ENCODE measurements around the gene NANOS2. TPM values are rescaled to one million over a fixed set of nuclear protein-coding genes. Genes with fewer than 3 reads are reported as not detected.
A peak's percentile ranks its signal among the peaks of the same experiment; 100 is the strongest.

NANOS2 gene
- total RNA-seq, 1 donor from 2014 or later: not detected

DNA sequence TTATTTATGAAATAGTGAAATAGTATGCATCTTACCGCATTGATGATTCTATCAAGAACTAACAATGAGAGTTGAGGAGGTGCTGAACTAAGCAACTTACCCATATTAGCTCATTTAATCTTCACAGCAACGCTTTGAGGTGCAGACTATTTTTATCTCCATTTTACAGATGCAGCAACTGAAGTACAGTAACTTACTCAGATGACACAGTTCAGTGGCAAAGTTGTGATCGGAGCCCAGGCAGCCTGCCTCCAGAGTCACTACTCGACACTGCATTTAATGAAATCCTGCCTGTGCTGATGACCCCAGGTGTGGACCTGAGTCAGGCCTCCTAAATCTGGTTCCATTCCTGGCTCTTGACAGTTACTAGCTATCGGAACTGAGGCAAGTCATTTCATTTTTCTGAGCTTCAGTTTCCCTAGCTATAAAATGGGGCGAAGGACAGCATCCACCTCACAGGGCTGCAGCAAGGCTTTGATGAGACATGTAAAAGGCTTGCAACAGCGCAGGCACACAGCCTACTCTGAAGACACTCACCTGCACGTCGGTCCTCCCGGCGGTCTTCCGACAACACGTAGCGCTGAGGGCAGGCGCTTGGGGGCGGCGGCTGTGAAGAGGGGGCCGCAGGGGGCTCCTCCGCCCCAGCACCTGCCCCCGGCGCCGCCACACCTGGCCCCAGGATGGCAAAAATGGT is 13.7 kb downstream of the NANOS2 start:
- H3K9ac ChIP-seq: no peak overlapping the region
- peaks cover 9% of the 10 kb centered on the region for H3K27me3 Mint-ChIP-seq (ENCODE audit: insufficient read depth, low read depth)
- no peaks in the 10 kb centered on the region for H3K79me2 ChIP-seq (ENCODE audit: low read depth)
- no peaks in the 10 kb centered on the region for H3K9me3 Mint-ChIP-seq
- no peaks in the 10 kb centered on the region for H3K9me3 ChIP-seq (ENCODE audit: low read depth)
- no peak overlapping the region for H3K27ac Mint-ChIP-seq
- no peaks in the 10 kb centered on the region for H3K36me3 ChIP-seq
- peak overlapping the region; percentile 67 for H3K4me3 Mint-ChIP-seq
- no peak overlapping the region for H2AFZ ChIP-seq (replicated peaks)
- DNase-seq (ENCODE audit: low spot score): no peak
- peaks cover 22% of the 10 kb centered on the region for H4K20me1 ChIP-seq (ENCODE audit: low read depth)
- H3K4me1 ChIP-seq: peaks cover 6% of the 10 kb centered on the region
- no peak overlapping the region for H3K27ac ChIP-seq
- H3K36me3 Mint-ChIP-seq: peaks cover 19% of the 10 kb centered on the region
- peaks cover 20% of the 10 kb centered on the region for H3K4me1 Mint-ChIP-seq
- H3K4me3 ChIP-seq: peak overlapping the region; percentile 68
- H3K4me2 ChIP-seq: peak overlapping the region; percentile 90
- peaks cover 27% of the 10 kb centered on the region for H3F3A ChIP-seq (ENCODE audit: low read depth)
- H3K27me3 ChIP-seq: peaks cover 26% of the 10 kb centered on the region
- TF ChIP-seq, protein P1, sequence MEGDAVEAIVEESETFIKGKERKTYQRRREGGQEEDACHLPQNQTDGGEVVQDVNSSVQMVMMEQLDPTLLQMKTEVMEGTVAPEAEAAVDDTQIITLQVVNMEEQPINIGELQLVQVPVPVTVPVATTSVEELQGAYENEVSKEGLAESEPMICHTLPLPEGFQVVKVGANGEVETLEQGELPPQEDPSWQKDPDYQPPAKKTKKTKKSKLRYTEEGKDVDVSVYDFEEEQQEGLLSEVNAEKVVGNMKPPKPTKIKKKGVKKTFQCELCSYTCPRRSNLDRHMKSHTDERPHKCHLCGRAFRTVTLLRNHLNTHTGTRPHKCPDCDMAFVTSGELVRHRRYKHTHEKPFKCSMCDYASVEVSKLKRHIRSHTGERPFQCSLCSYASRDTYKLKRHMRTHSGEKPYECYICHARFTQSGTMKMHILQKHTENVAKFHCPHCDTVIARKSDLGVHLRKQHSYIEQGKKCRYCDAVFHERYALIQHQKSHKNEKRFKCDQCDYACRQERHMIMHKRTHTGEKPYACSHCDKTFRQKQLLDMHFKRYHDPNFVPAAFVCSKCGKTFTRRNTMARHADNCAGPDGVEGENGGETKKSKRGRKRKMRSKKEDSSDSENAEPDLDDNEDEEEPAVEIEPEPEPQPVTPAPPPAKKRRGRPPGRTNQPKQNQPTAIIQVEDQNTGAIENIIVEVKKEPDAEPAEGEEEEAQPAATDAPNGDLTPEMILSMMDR (IDR thresholded peaks at IDR 0.05): no peak
- TF ChIP-seq EZH2 (IDR thresholded peaks at IDR 0.05): no peak
- no peak for TF ChIP-seq EZH2phosphoT487 (IDR thresholded peaks at IDR 0.05)

DNA sequence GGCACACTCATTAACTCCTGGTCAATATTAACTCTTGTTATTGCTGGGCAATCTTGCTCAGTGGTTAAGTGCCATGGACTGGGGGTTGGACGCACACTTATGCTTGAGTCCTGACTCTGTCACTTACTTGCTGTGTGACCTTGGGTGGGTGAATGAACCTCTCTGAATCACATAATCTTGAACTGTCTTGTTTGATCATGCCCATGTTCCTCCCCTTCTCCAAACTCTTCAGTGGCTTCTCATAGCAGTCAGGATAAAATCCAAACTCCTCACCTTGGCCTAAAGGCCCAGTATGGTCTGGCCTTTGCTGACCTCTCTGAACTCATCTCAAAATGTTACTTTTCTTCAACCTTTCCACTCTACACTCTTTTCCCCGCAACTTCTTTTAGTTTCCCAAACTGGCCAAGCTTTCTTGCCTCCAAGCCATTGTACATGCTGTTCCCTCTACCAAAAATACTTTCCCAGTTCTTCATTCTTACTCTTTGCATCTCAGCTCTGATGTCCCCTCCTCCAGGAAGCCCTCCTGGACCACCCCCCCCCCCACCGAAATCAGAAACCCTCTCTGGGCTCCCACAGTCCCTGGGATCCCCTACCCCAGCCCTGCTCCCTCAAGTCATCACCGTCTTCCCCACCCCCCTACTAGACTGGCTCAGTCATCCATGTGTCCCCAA is 14.5 kb downstream of the NANOS2 start:
- H3K4me3 ChIP-seq: no peak overlapping the region
- Mint-ChIP-seq H3K27ac (no peak overlapping the region), H3K9me3 (no peaks in the 10 kb centered on the region), H3K4me3 (peak overlapping the region; percentile 67), H3K27me3 (ENCODE audit: insufficient read depth, low read depth) (peaks cover 9% of the 10 kb centered on the region), H3K4me1 (peaks cover 20% of the 10 kb centered on the region), H3K36me3 (peaks cover 22% of the 10 kb centered on the region)
- no peaks in the 10 kb centered on the region for H3K9me3 ChIP-seq (ENCODE audit: low read depth)
- DNase-seq (ENCODE audit: low spot score): no peak
- H3K36me3 ChIP-seq: no peaks in the 10 kb centered on the region
- H3K4me2 ChIP-seq: no peak overlapping the region
- TF ChIP-seq EZH2phosphoT487 (IDR thresholded peaks at IDR 0.05) (no peak), EZH2 (IDR thresholded peaks at IDR 0.05) (no peak)
- TF ChIP-seq, protein P1 (IDR thresholded peaks at IDR 0.05): no peak
- no peaks in the 10 kb centered on the region for H3K79me2 ChIP-seq (ENCODE audit: low read depth)
- no peak overlapping the region for H3K9ac ChIP-seq
- H3K27me3 ChIP-seq: peaks cover 26% of the 10 kb centered on the region
- H4K20me1 ChIP-seq (ENCODE audit: low read depth): peaks cover 22% of the 10 kb centered on the region
- H3K4me1 ChIP-seq: peaks cover 6% of the 10 kb centered on the region
- H2AFZ ChIP-seq (replicated peaks): no peak overlapping the region
- peaks cover 27% of the 10 kb centered on the region for H3F3A ChIP-seq (ENCODE audit: low read depth)
- no peak overlapping the region for H3K27ac ChIP-seq

DNA sequence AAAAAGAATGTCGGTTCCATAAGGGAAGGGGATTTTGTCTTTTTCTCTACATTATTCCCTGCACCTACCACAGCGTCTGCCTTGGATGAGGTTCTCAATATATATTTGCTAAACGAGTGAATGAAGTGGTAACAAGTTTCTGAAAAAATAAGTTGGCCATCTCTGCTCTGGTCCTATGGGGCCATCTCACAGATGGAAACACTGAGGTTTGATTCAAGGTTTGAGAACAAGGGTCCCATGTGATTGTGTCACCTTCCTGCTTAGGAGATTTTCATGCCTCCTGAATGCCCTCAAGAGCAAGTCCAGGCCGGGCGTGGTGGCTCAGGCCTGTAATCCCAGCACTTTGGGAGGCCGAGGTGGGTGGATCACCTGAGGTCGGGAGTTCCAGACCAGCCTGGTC is 15.3 kb downstream of the NANOS2 start:
- no peaks in the 10 kb centered on the region for H3K79me2 ChIP-seq (ENCODE audit: low read depth)
- no peaks in the 10 kb centered on the region for H3K36me3 ChIP-seq
- peaks cover 6% of the 10 kb centered on the region for H3K4me1 ChIP-seq
- DNase-seq (ENCODE audit: low spot score): no peak
- Mint-ChIP-seq H3K27ac (no peak overlapping the region), H3K9me3 (no peaks in the 10 kb centered on the region), H3K36me3 (peaks cover 22% of the 10 kb centered on the region), H3K4me3 (no peak overlapping the region), H3K27me3 (ENCODE audit: insufficient read depth, low read depth) (peaks cover 9% of the 10 kb centered on the region), H3K4me1 (peaks cover 20% of the 10 kb centered on the region)
- H3K4me2 ChIP-seq: no peak overlapping the region
- peaks cover 27% of the 10 kb centered on the region for H3F3A ChIP-seq (ENCODE audit: low read depth)
- H4K20me1 ChIP-seq (ENCODE audit: low read depth): peaks cover 22% of the 10 kb centered on the region
- no peaks in the 10 kb centered on the region for H3K9me3 ChIP-seq (ENCODE audit: low read depth)
- no peak overlapping the region for H3K4me3 ChIP-seq
- H2AFZ ChIP-seq (replicated peaks): no peak overlapping the region
- no peak overlapping the region for H3K9ac ChIP-seq
- peaks cover 26% of the 10 kb centered on the region for H3K27me3 ChIP-seq
- H3K27ac ChIP-seq: no peak overlapping the region
- no peak for TF ChIP-seq EZH2phosphoT487 (IDR thresholded peaks at IDR 0.05)
- TF ChIP-seq, protein P1 (IDR thresholded peaks at IDR 0.05): no peak
- TF ChIP-seq EZH2 (IDR thresholded peaks at IDR 0.05): no peak
